PC-3 (cell line): ENCODE data around the gene DOCK10. TPM values are rescaled to one million over a fixed set of nuclear protein-coding genes. Genes with fewer than 3 reads are reported as not detected.

ENCODE experiments used
- ATAC-seq: fragments of 200-7000 bp; cut with Tn5 transposase; 2 replicates; pipeline ENCODE4 v1.9.1; 2020; ENCODE audit warnings: mild to moderate bottlenecking, moderate library complexity
- BruUV-seq: library from RNA; stranded (reverse); fragments of 400-500 nt; replicated peaks from 2 replicates; lab custom pipeline; 2021; lab: Mats Ljungman, UMichigan
- CTCF ChIA-PET: fragments of 300-600 bp; sonication (Branson Sonifier 250); formaldehyde crosslinking; loops from one replicate; lab custom pipeline; 2022; ENCODE audit warnings: antibody characterized with exemption; lab: Charles Lee
- POLR2A ChIA-PET: fragments of 300-600 bp; sonication (Branson Sonifier 250); formaldehyde crosslinking; loops from one replicate; lab custom pipeline; 2022; ENCODE audit warnings: antibody characterized with exemption; ENCODE audit not compliant: unreplicated experiment; lab: Charles Lee
- DNase-seq: peaks from one replicate; pipeline ENCODE4 v3.0.0-alpha.2; 2015
- H2AFZ ChIP-seq: fragments of 300-600 bp; sonication (generic); 2 replicates; pipeline ENCODE4 v1.6.0; 2016; ENCODE audit warnings: antibody characterized with exemption, low read length
- H3F3A ChIP-seq: fragments of 300-600 bp; sonication (generic); one replicate; pipeline ENCODE4 v1.6.0; 2017; ENCODE audit warnings: antibody characterized with exemption, low read length, control low read depth, mild to moderate bottlenecking; ENCODE audit not compliant: unreplicated experiment
- H3K27ac ChIP-seq: fragments of 300-600 bp; sonication (generic); 2 replicates; pipeline ENCODE4 v1.5.1; 2016; ENCODE audit warnings: mild to moderate bottlenecking, low read length
- H3K27me3 ChIP-seq: fragments of 300-600 bp; sonication (generic); 2 replicates; pipeline ENCODE4 v1.6.1; 2016; ENCODE audit warnings: low read length, mixed read lengths
- H3K36me3 ChIP-seq: fragments of 300-600 bp; sonication (generic); 2 replicates; pipeline ENCODE4 v1.6.1; 2016; ENCODE audit warnings: low read depth, mixed run types, low read length, mixed read lengths
- H3K4me1 ChIP-seq: fragments of 300-600 bp; sonication (generic); 2 replicates; pipeline ENCODE4 v1.5.1; 2016; ENCODE audit warnings: low read length; ENCODE audit not compliant: insufficient read depth
- H3K4me2 ChIP-seq: fragments of 300-600 bp; sonication (generic); 2 replicates; pipeline ENCODE4 v1.6.0; 2016; ENCODE audit warnings: low read length
- H3K4me3 ChIP-seq: fragments of 300-600 bp; sonication (generic); 2 replicates; pipeline ENCODE4 v1.5.1; 2016; ENCODE audit warnings: mild to moderate bottlenecking, low read length, mixed read lengths
- H3K79me2 ChIP-seq: fragments of 300-600 bp; sonication (generic); 2 replicates; pipeline ENCODE4 v1.6.1; 2017; ENCODE audit warnings: low read length, mixed read lengths
- H3K9ac ChIP-seq: fragments of 300-600 bp; sonication (generic); 2 replicates; pipeline ENCODE4 v1.6.0; 2016; ENCODE audit warnings: mild to moderate bottlenecking, low read length
- H3K9me2 ChIP-seq: fragments of 300-600 bp; sonication (generic); replicated peaks from 2 replicates; pipeline ENCODE4 v1.6.1; 2016; ENCODE audit warnings: mixed run types, low read length, mixed read lengths
- H3K9me3 ChIP-seq: fragments of 300-600 bp; sonication (generic); 2 replicates; pipeline ENCODE4 v1.6.1; 2016; ENCODE audit warnings: low read length, mixed read lengths
- H4K20me1 ChIP-seq: fragments of 300-600 bp; sonication (generic); 2 replicates; pipeline ENCODE4 v1.6.1; 2016; ENCODE audit warnings: low read length, mixed read lengths
- CTCF ChIP-seq: fragments of 300-600 bp; sonication (generic); conservative IDR thresholded peaks from 2 replicates; pipeline ENCODE4 v1.5.1; 2017; ENCODE audit warnings: antibody characterized with exemption, low read depth, mild to moderate bottlenecking, low read length
- EZH2 ChIP-seq: fragments of 300-600 bp; sonication (generic); IDR thresholded peaks from one replicate; pipeline ENCODE4 v1.6.1; 2017; ENCODE audit warnings: antibody characterized with exemption, mild to moderate bottlenecking, low read length; ENCODE audit not compliant: unreplicated experiment
- EZH2phosphoT487 ChIP-seq: fragments of 300-600 bp; sonication (generic); IDR thresholded peaks from 2 replicates; pipeline ENCODE4 v1.6.1; 2018; ENCODE audit warnings: mild to moderate bottlenecking, antibody characterized with exemption, low read length, borderline replicate concordance
- intact Hi-C: fragments of 100-400 bp; cut with micrococcal nuclease; formaldehyde crosslinking; loops from 2 replicates; pipeline ENCODE4 v1.9.0; 2023
- total RNA-seq: library from RNA; depleted of rRNA; stranded (reverse); fragments of >200 nt; gene quantifications from 2 replicates; pipeline ENCODE4 v1.2.3, GENCODE V29; 2014

DOCK10 gene
- total RNA-seq, 1 experiment from 2014 or later: 23.1 TPM

GRCh38 chr2:224860786-224861185 lies 181.5 kb downstream of the DOCK10 start:
- Histone ChIP-seq H3K79me2 (no peaks in the 10 kb centered on the region), H3K27me3 (no peaks in the 10 kb centered on the region), H3K36me3 (peaks cover 3% of the 10 kb centered on the region; the same call in 1 of the 2 replicates), H3K4me3 (no peak overlapping the region), H3K4me1 (no peaks in the 10 kb centered on the region), H2AFZ (no peak overlapping the region), H3K27ac (no peak overlapping the region), H3K9me2 (no peaks in the 10 kb centered on the region), H3F3A (no peaks in the 10 kb centered on the region), H3K9me3 (no peaks in the 10 kb centered on the region), H3K4me2 (no peak overlapping the region), H4K20me1 (no peaks in the 10 kb centered on the region), H3K9ac (no peak overlapping the region)
- TF ChIP-seq CTCF: no peak
- no TSS peak for BruUV-seq
- DNase-seq (no peak), ATAC-seq (no peak)
- intact Hi-C loops: no loop called here
- POLR2A ChIA-PET: no interaction called here
- CTCF ChIA-PET: no interaction called here

GRCh38 chr2:224851811-224852210 lies 190.5 kb downstream of the DOCK10 start:
- Histone ChIP-seq H3K4me3 (no peak overlapping the region), H3K27ac (no peak overlapping the region), H3K4me1 (0 out of 2 replicates have a peak, but pooled peaks cover 3% of the 10 kb centered on the region), H3K9ac (no peak overlapping the region), H3K4me2 (no peak overlapping the region), H3K9me2 (no peaks in the 10 kb centered on the region), H3K79me2 (no peaks in the 10 kb centered on the region), H2AFZ (no peak overlapping the region), H3F3A (no peaks in the 10 kb centered on the region), H3K36me3 (peaks cover 11% of the 10 kb centered on the region; the same call in 1 of the 2 replicates), H3K9me3 (no peaks in the 10 kb centered on the region), H4K20me1 (no peaks in the 10 kb centered on the region), H3K27me3 (no peaks in the 10 kb centered on the region)
- TF ChIP-seq EZH2 (no peak), CTCF (no peak), EZH2phosphoT487 (no peak)
- POLR2A ChIA-PET: interaction anchor here (0.5 kb wide), 1 partner anchor 148 kb away, joined by 18 read pairs; no protein-coding TSS in a partner anchor
- CTCF ChIA-PET: no interaction called here
- intact Hi-C loops: no loop called here
- BruUV-seq: no TSS peak
- ATAC-seq (no peak), DNase-seq (no peak)

- Histone ChIP-seq H3F3A (no peaks in the 10 kb centered on the region), H3K4me2 (no peak overlapping the region), H2AFZ (no peak overlapping the region), H3K79me2 (no peaks in the 10 kb centered on the region), H3K27ac (no peak overlapping the region), H3K27me3 (no peaks in the 10 kb centered on the region), H4K20me1 (no peaks in the 10 kb centered on the region), H3K9ac (no peak overlapping the region), H3K36me3 (peaks cover 11% of the 10 kb centered on the region; the same call in 1 of the 2 replicates), H3K9me3 (no peaks in the 10 kb centered on the region), H3K9me2 (no peaks in the 10 kb centered on the region), H3K4me1 (0 out of 2 replicates have a peak, but pooled peaks cover 3% of the 10 kb centered on the region), H3K4me3 (no peak overlapping the region)
- BruUV-seq: no TSS peak
- ChIA-PET POLR2A (no interaction called here), CTCF (no interaction called here)
- no peak for DNase-seq
- intact Hi-C loops: no loop called here
- ATAC-seq: no peak
- TF ChIP-seq EZH2 (no peak), CTCF (no peak), EZH2phosphoT487 (no peak)
Observed at GRCh38 chr2:224850081-224850480, 192.2 kb downstream of the DOCK10 start.
